Neural progenitor cell (in vitro differentiated cells): ENCODE measurements around the gene TFAM. TPM values are rescaled to one million over a fixed set of nuclear protein-coding genes. Genes with fewer than 3 reads are reported as not detected.
A peak's percentile ranks its signal among the peaks of the same experiment; 100 is the strongest.

Source experiments
- DNase-seq: peaks from one replicate; pipeline ENCODE4 v3.0.0-alpha.2; 2016; ENCODE audit warnings: low spot score
- H2AFZ ChIP-seq: fragments of 200-600 bp; sonication (generic); replicated peaks from 2 replicates; pipeline ENCODE4 v1.6.1; 2016; ENCODE audit warnings: antibody characterized with exemption
- H3F3A ChIP-seq: fragments of 200-600 bp; sonication (generic); 2 replicates; pipeline ENCODE4 v1.6.1; 2016; ENCODE audit warnings: antibody characterized with exemption, low read depth
- H3K27ac ChIP-seq: fragments of 200-600 bp; sonication (generic); 2 replicates; pipeline ENCODE4 v1.5.1; 2016; ENCODE audit warnings: mild to moderate bottlenecking
- H3K27me3 ChIP-seq: fragments of 200-600 bp; sonication (generic); 2 replicates; pipeline ENCODE4 v1.6.1; 2016; ENCODE audit warnings: mild to moderate bottlenecking, moderate library complexity
- H3K36me3 ChIP-seq: fragments of 200-600 bp; sonication (generic); 2 replicates; pipeline ENCODE4 v1.5.1; 2016
- H3K4me1 ChIP-seq: fragments of 200-600 bp; sonication (generic); 2 replicates; pipeline ENCODE4 v1.6.1; 2016; ENCODE audit warnings: mixed run types
- H3K4me2 ChIP-seq: fragments of 200-600 bp; sonication (generic); 2 replicates; pipeline ENCODE4 v1.6.1; 2016
- H3K4me3 ChIP-seq: fragments of 200-600 bp; sonication (generic); 2 replicates; pipeline ENCODE4 v1.5.1; 2016
- H3K79me2 ChIP-seq: fragments of 200-600 bp; sonication (generic); 2 replicates; pipeline ENCODE4 v1.6.1; 2016; ENCODE audit warnings: low read depth
- H3K9ac ChIP-seq: fragments of 200-600 bp; sonication (generic); 2 replicates; pipeline ENCODE4 v1.6.1; 2016
- H3K9me3 ChIP-seq: fragments of 200-600 bp; sonication (generic); 2 replicates; pipeline ENCODE4 v1.5.1; 2016; ENCODE audit warnings: low read depth
- H4K20me1 ChIP-seq: fragments of 200-600 bp; sonication (generic); 2 replicates; pipeline ENCODE4 v1.6.1; 2016; ENCODE audit warnings: low read depth
- H3K27ac Mint-ChIP-seq: 3 replicates; pipeline ENCODE4 v1.8.0; 2021; ENCODE audit warnings: mixed read lengths
- H3K27me3 Mint-ChIP-seq: 2 replicates; pipeline ENCODE4 v1.8.0; 2022; ENCODE audit warnings: low read depth, mild to moderate bottlenecking, inconsistent platforms, moderate library complexity, mixed read lengths; ENCODE audit not compliant: insufficient read depth
- H3K36me3 Mint-ChIP-seq: 3 replicates; pipeline ENCODE4 v1.8.0; 2021; ENCODE audit warnings: mixed read lengths
- H3K4me1 Mint-ChIP-seq: 3 replicates; pipeline ENCODE4 v1.8.0; 2021; ENCODE audit warnings: mixed read lengths
- H3K4me3 Mint-ChIP-seq: 3 replicates; pipeline ENCODE4 v1.8.0; 2021; ENCODE audit warnings: mild to moderate bottlenecking, moderate library complexity, mixed read lengths
- H3K9me3 Mint-ChIP-seq: 3 replicates; pipeline ENCODE4 v1.8.0; 2020; ENCODE audit warnings: mixed read lengths
- CTCF ChIP-seq: fragments of 200-600 bp; sonication (generic); IDR thresholded peaks from 2 replicates; pipeline ENCODE4 v1.5.1; 2017; ENCODE audit warnings: antibody characterized with exemption, mild to moderate bottlenecking
- EZH2 ChIP-seq: fragments of 200-600 bp; sonication (generic); IDR thresholded peaks from 2 replicates; pipeline ENCODE4 v1.6.1; 2017; ENCODE audit warnings: antibody characterized with exemption, mild to moderate bottlenecking, moderate library complexity
- EZH2phosphoT487 ChIP-seq: fragments of 200-600 bp; sonication (generic); IDR thresholded peaks from 2 replicates; pipeline ENCODE4 v1.6.1; 2017; ENCODE audit warnings: antibody characterized with exemption
- total RNA-seq: library from RNA; depleted of rRNA; stranded (reverse); fragments of >200 nt; gene quantifications from 2 replicates; pipeline ENCODE4 v1.2.3, GENCODE V29; 2015; ENCODE audit warnings: low replicate concordance

Gene TFAM
- 44.9 and 61.2 TPM in 2 replicates for total RNA-seq

- Histone ChIP-seq H3K9ac (peak within 1 kb of the TSS; percentile 70), H3K9me3 (no peaks in the 10 kb centered on the region), H3K4me1 (peaks cover 8% of the 10 kb centered on the region), H3K27ac (peak within 1 kb of the TSS; percentile 74), H3K4me3 (peak within 1 kb of the TSS; percentile 73), H3K36me3 (peaks cover 16% of the 10 kb centered on the region), H3K4me2 (peak within 1 kb of the TSS; percentile 82), H2AFZ (peak within 1 kb of the TSS; percentile 89), H3F3A (peaks cover 18% of the 10 kb centered on the region), H4K20me1 (peaks cover 26% of the 10 kb centered on the region), H3K79me2 (peaks cover 49% of the 10 kb centered on the region), H3K27me3 (peaks cover 3% of the 10 kb centered on the region)
- DNase-seq, result peak; percentile 95
- no peaks in the 10 kb centered on the region for H3K9me3 Mint-ChIP-seq
- peaks cover 18% of the 10 kb centered on the region for H3K4me1 Mint-ChIP-seq
- H3K36me3 Mint-ChIP-seq, result peaks cover 11% of the 10 kb centered on the region
- TF ChIP-seq EZH2 (peak; percentile 42), EZH2phosphoT487 (no peak), CTCF (peak; percentile 46)
- H3K27me3 Mint-ChIP-seq, result peaks cover 2% of the 10 kb centered on the region
- H3K4me3 Mint-ChIP-seq, result peak within 1 kb of the TSS; percentile 96
- peak within 1 kb of the TSS; percentile 96 for H3K27ac Mint-ChIP-seq
Measured at GRCh38 chr10:58384999-58385783, at the start of gene TFAM. Gene TFAM (plus strand): TSS chr10:58385410. CDS start chr10:58385548, 138 bp downstream.

GRCh38 chr10:58336242-58336641 lies 49.0 kb upstream of the TFAM start:
- H3K9ac ChIP-seq, result no peak overlapping the region
- peaks cover 5% of the 10 kb centered on the region for H3K27me3 Mint-ChIP-seq
- H3F3A ChIP-seq, result no peaks in the 10 kb centered on the region
- no peaks in the 10 kb centered on the region for H3K9me3 ChIP-seq
- DNase-seq, result no peak
- H3K4me3 Mint-ChIP-seq, result peak overlapping the region; percentile 99
- H3K27me3 ChIP-seq, result no peaks in the 10 kb centered on the region
- H3K4me3 ChIP-seq, result peak overlapping the region; percentile 91
- H3K27ac ChIP-seq, result no peak overlapping the region
- H4K20me1 ChIP-seq, result peaks cover 30% of the 10 kb centered on the region
- peaks cover 4% of the 10 kb centered on the region for H3K4me1 ChIP-seq
- peaks cover 17% of the 10 kb centered on the region for H3K4me1 Mint-ChIP-seq
- H2AFZ ChIP-seq, result no peak overlapping the region
- H3K79me2 ChIP-seq, result peaks cover 64% of the 10 kb centered on the region
- H3K36me3 Mint-ChIP-seq, result peaks cover 5% of the 10 kb centered on the region
- H3K4me2 ChIP-seq, result peak overlapping the region; percentile 79
- no peak overlapping the region for H3K27ac Mint-ChIP-seq
- H3K36me3 ChIP-seq, result no peaks in the 10 kb centered on the region
- no peaks in the 10 kb centered on the region for H3K9me3 Mint-ChIP-seq
- TF ChIP-seq CTCF, result no peak

GRCh38 chr10:58341422-58341821 lies 43.8 kb upstream of the TFAM start:
- H3K9me3 ChIP-seq, result no peaks in the 10 kb centered on the region
- Mint-ChIP-seq H3K4me3 (no peak overlapping the region), H3K9me3 (no peaks in the 10 kb centered on the region), H3K4me1 (peaks cover 4% of the 10 kb centered on the region), H3K36me3 (peaks cover 8% of the 10 kb centered on the region), H3K27me3 (no peaks in the 10 kb centered on the region), H3K27ac (no peak overlapping the region)
- H2AFZ ChIP-seq, result no peak overlapping the region
- H3F3A ChIP-seq, result no peaks in the 10 kb centered on the region
- no peak overlapping the region for H3K27ac ChIP-seq
- H3K27me3 ChIP-seq, result no peaks in the 10 kb centered on the region
- peaks cover 90% of the 10 kb centered on the region for H3K79me2 ChIP-seq
- no peak overlapping the region for H3K4me2 ChIP-seq
- H3K4me3 ChIP-seq, result no peak overlapping the region
- H3K36me3 ChIP-seq, result no peaks in the 10 kb centered on the region
- TF ChIP-seq EZH2phosphoT487, result no peak
- TF ChIP-seq CTCF, result no peak
- TF ChIP-seq EZH2, result no peak
- H4K20me1 ChIP-seq, result peaks cover 20% of the 10 kb centered on the region
- H3K9ac ChIP-seq, result no peak overlapping the region
- peaks cover 4% of the 10 kb centered on the region for H3K4me1 ChIP-seq
- no peak for DNase-seq
